SK-N-SH (cell line): Measurements from ENCODE around the gene MAD2L2. TPM values are rescaled to one million over a fixed set of nuclear protein-coding genes. Genes with fewer than 3 reads are reported as not detected.

Experiments
- CTCF ChIA-PET: fragments of 300-600, 350-600 bp; formaldehyde crosslinking; extraction: SDS; loops from one replicate; lab custom pipeline; 2021; lab: Yijun Ruan, JAX
- POLR2A ChIA-PET: fragments of 350-600 bp; sonication (Branson Sonifier 250); formaldehyde crosslinking; extraction: SDS; loops from one replicate; lab custom pipeline; 2020; ENCODE audit warnings: antibody characterized with exemption, inconsistent platforms; lab: Yijun Ruan, JAX
- DNase-seq: peaks from one replicate; pipeline ENCODE4 v3.0.0; 2012
- H2AFZ ChIP-seq: fragments of 200-600 bp; sonication (generic); 2 replicates; pipeline ENCODE4 v1.8.1; 2016; ENCODE audit warnings: antibody characterized with exemption, mild to moderate bottlenecking, low read depth
- H3F3A ChIP-seq: fragments of 200-600 bp; sonication (generic); replicated peaks from 2 replicates; pipeline ENCODE3; 2016; ENCODE audit warnings: antibody characterized with exemption, mild to moderate bottlenecking; ENCODE audit not compliant: insufficient read depth
- H3K27ac ChIP-seq, 2 experiments: fragments of 200-500 bp in 1 of 2; fragments of 200-600 bp in 1 of 2; sonication (Bioruptor generic) in 1 of 2; sonication (generic), shearing (Covaris generic) in 1 of 2; 2 replicates each; pipeline versions ENCODE4 v1.5.1 to v1.6.1; 2014 to 2016; ENCODE audit warnings: low read depth in 2 of 2, inconsistent platforms in 1 of 2, low read length in 1 of 2, mild to moderate bottlenecking in 1 of 2, mixed read lengths in 1 of 2
- H3K27me3 ChIP-seq: fragments of 200-600 bp; sonication (generic), shearing (Covaris generic); 2 replicates; pipeline ENCODE4 v1.6.1; 2016; ENCODE audit warnings: mixed run types; ENCODE audit not compliant: insufficient read depth
- H3K36me3 ChIP-seq, 2 experiments: fragments of 200-500 bp in 1 of 2; fragments of 200-600 bp in 1 of 2; sonication (Bioruptor generic) in 1 of 2; sonication (generic) in 1 of 2; replicated peaks in 1 of 2; 2 replicates each; pipeline versions ENCODE3 to v1.5.1; 2014 to 2016; ENCODE audit warnings: low read length in 1 of 2, mild to moderate bottlenecking in 1 of 2; ENCODE audit not compliant: insufficient read depth in 2 of 2, control insufficient read depth in 1 of 2
- H3K4me1 ChIP-seq, 2 experiments: fragments of 200-500 bp in 1 of 2; fragments of 200-600 bp in 1 of 2; sonication (Bioruptor generic) in 1 of 2; sonication (generic), shearing (Covaris generic) in 1 of 2; 2 replicates each; pipeline versions ENCODE4 v1.5.1 to v1.6.1; 2014 to 2016; ENCODE audit warnings: low read depth in 1 of 2, low read length in 1 of 2, mixed run types in 1 of 2; ENCODE audit not compliant: insufficient read depth in 2 of 2, control insufficient read depth in 1 of 2
- H3K4me2 ChIP-seq: fragments of 200-600 bp; sonication (generic), shearing (Covaris generic); 2 replicates; pipeline ENCODE4 v1.6.1; 2017; ENCODE audit warnings: mixed run types
- H3K4me3 ChIP-seq, 2 experiments: fragments of 200-500 bp in 1 of 2; fragments of 200-600 bp in 1 of 2; sonication (Bioruptor generic) in 1 of 2; sonication (generic), shearing (Covaris generic) in 1 of 2; 2 replicates each; pipeline versions ENCODE4 v1.5.1 to v1.8.1; 2014 to 2016; ENCODE audit warnings: low read depth in 2 of 2, inconsistent platforms in 1 of 2, low read length in 1 of 2, mild to moderate bottlenecking in 1 of 2, mixed read lengths in 1 of 2, moderate library complexity in 1 of 2
- H3K79me2 ChIP-seq: fragments of 200-600 bp; sonication (generic); 2 replicates; pipeline ENCODE4 v1.8.1; 2017; ENCODE audit warnings: mild to moderate bottlenecking; ENCODE audit not compliant: insufficient read depth
- H3K9ac ChIP-seq: fragments of 200-600 bp; sonication (generic); 2 replicates; pipeline ENCODE4 v1.6.1; 2017; ENCODE audit warnings: mixed run types
- H3K9me2 ChIP-seq: fragments of 200-600 bp; sonication (generic); 2 replicates; pipeline ENCODE4 v1.6.1; 2017; ENCODE audit warnings: mixed run types
- H3K9me3 ChIP-seq: fragments of 200-600 bp; sonication (generic); 2 replicates; pipeline ENCODE4 v1.6.1; 2017; ENCODE audit warnings: mixed run types, mild to moderate bottlenecking, moderate library complexity
- H4K20me1 ChIP-seq: fragments of 200-600 bp; sonication (generic); 2 replicates; pipeline ENCODE4 v1.6.1; 2017; ENCODE audit warnings: mild to moderate bottlenecking, mixed run types; ENCODE audit not compliant: insufficient read depth
- EP300 ChIP-seq, 2 experiments: IDR thresholded peaks; 2 replicates each; pipeline versions ENCODE4 v1.4.0 to v1.6.1; 2012; ENCODE audit warnings: borderline replicate concordance in 1 of 2, low read depth in 1 of 2, low read length in 1 of 2
- EZH2phosphoT487 ChIP-seq: fragments of 200-600 bp; sonication (generic); IDR thresholded peaks from 2 replicates; pipeline ENCODE4 v1.6.1; 2017; ENCODE audit warnings: low read depth, mixed run types, mild to moderate bottlenecking, antibody characterized with exemption, moderate library complexity, borderline replicate concordance
- FOXM1 ChIP-seq: IDR thresholded peaks from 2 replicates; pipeline ENCODE4 v1.4.0; 2012; ENCODE audit warnings: low read depth, mild to moderate bottlenecking
- GABPA ChIP-seq: IDR thresholded peaks from 2 replicates; pipeline ENCODE4 v1.4.0; 2012; ENCODE audit warnings: low read depth, mild to moderate bottlenecking
- GATA2 ChIP-seq: sonication (generic); formaldehyde crosslinking; IDR thresholded peaks from 2 replicates; pipeline ENCODE4 v1.5.0; 2020; ENCODE audit warnings: mild to moderate bottlenecking, missing genetic modification reagents
- NFIC ChIP-seq: IDR thresholded peaks from 2 replicates; pipeline ENCODE4 v1.4.0; 2012; ENCODE audit warnings: borderline replicate concordance
- RAD21 ChIP-seq: IDR thresholded peaks from 2 replicates; pipeline ENCODE4 v1.6.1; 2012; ENCODE audit warnings: mild to moderate bottlenecking, low read length
- RXRA ChIP-seq: IDR thresholded peaks from 2 replicates; pipeline ENCODE4 v1.4.0; 2012; ENCODE audit warnings: low read depth, mild to moderate bottlenecking, borderline replicate concordance
- YY1 ChIP-seq: IDR thresholded peaks from 2 replicates; pipeline ENCODE4 v1.4.0; 2012; ENCODE audit warnings: low read depth, mild to moderate bottlenecking
- WGBS: methylation state at CpG from one replicate; pipeline ENCODE4 v1.1.6; 2017; ENCODE audit warnings: low lambda C conversion rate; 5-methylcytosine and 5-hydroxymethylcytosine counted together
- polyA plus RNA-seq, 3 experiments: library from polyadenylated mRNA; depleted of rRNA; stranded (reverse); fragments of >200 nt; gene quantifications; 2 replicates each; pipeline ENCODE4 v1.2.3, GENCODE V29; 2012
- TF ChIP-seq, protein P1 (sequence below): IDR thresholded peaks from 2 replicates; pipeline ENCODE4 v1.4.0; 2012; ENCODE audit warnings: low read depth, borderline replicate concordance
- TF ChIP-seq, protein P2 (sequence below): fragments of 150-350 bp; IDR thresholded peaks from 2 replicates; pipeline ENCODE4 v1.6.1; 2017; ENCODE audit warnings: antibody characterized with exemption, low read length, low read depth, borderline replicate concordance
- TF ChIP-seq, protein P3 (sequence below): fragments of 200-600 bp; sonication (generic); IDR thresholded peaks from 2 replicates; pipeline ENCODE4 v1.6.1; 2017; ENCODE audit warnings: antibody characterized with exemption, mild to moderate bottlenecking, moderate library complexity
- TF ChIP-seq, protein P4 (sequence below): IDR thresholded peaks from 2 replicates; pipeline ENCODE4 v1.4.0; 2012; ENCODE audit warnings: low read depth

The MAD2L2 gene
- polyA plus RNA-seq, 1 of the 3 experiments (the other 2 are of a cell fraction) = 94.0 TPM

DNA sequence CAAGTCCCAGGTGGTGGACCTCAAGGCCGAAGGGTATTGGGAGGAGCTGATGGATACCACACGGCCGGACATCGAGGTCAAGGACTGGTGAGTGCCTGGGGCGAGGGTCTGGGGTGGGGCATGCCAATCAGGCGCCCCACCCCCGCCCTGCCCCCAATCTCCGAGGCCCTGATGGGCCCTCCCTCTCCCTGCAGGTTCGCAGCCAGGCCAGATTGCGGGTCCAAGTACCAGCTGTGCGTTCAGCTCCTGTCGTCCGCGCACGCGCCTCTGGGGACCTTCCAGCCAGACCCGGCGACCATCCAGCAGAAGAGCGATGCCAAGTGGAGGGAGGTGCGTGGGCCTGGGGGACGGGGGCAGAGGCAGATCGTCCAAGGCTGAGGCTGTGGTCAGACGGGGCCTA is 22.4 kb downstream of the MAD2L2 start:
- no peak for DNase-seq
- Histone ChIP-seq H3K9ac (no peak overlapping the region), H2AFZ (no peak overlapping the region), H4K20me1 (no peaks in the 10 kb centered on the region), H3K27me3 (no peaks in the 10 kb centered on the region), H3F3A (no peaks in the 10 kb centered on the region), H3K4me2 (no peak overlapping the region), H3K9me2 (no peaks in the 10 kb centered on the region), H3K36me3 (peaks cover 3 to 10% of the 10 kb centered on the region in 2 experiments), H3K4me3 (no peak overlapping the region), H3K27ac (no peak overlapping the region), H3K4me1 (peaks cover 0 to 14% of the 10 kb centered on the region in 2 experiments; a peak in 1 of 4 replicates), H3K79me2 (peaks cover 6% of the 10 kb centered on the region; the same call in 1 of the 2 replicates), H3K9me3 (no peaks in the 10 kb centered on the region)
- no peak for TF ChIP-seq GABPA
- no peak for TF ChIP-seq YY1
- TF ChIP-seq FOXM1 = no peak
- TF ChIP-seq EP300 (IDR thresholded peaks at IDR 0.05; ENCODE audit: borderline replicate concordance in 1 of 2, low read depth in 1 of 2, low read length in 1 of 2) = no peak
- TF ChIP-seq EZH2phosphoT487 = no peak
- TF ChIP-seq, protein P1, sequence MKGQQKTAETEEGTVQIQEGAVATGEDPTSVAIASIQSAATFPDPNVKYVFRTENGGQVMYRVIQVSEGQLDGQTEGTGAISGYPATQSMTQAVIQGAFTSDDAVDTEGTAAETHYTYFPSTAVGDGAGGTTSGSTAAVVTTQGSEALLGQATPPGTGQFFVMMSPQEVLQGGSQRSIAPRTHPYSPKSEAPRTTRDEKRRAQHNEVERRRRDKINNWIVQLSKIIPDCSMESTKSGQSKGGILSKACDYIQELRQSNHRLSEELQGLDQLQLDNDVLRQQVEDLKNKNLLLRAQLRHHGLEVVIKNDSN = no peak
- TF ChIP-seq GATA2 (CRISPR knock-in tag) = no peak
- TF ChIP-seq, protein P2, sequence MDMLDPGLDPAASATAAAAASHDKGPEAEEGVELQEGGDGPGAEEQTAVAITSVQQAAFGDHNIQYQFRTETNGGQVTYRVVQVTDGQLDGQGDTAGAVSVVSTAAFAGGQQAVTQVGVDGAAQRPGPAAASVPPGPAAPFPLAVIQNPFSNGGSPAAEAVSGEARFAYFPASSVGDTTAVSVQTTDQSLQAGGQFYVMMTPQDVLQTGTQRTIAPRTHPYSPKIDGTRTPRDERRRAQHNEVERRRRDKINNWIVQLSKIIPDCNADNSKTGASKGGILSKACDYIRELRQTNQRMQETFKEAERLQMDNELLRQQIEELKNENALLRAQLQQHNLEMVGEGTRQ = no peak
- TF ChIP-seq, protein P3, sequence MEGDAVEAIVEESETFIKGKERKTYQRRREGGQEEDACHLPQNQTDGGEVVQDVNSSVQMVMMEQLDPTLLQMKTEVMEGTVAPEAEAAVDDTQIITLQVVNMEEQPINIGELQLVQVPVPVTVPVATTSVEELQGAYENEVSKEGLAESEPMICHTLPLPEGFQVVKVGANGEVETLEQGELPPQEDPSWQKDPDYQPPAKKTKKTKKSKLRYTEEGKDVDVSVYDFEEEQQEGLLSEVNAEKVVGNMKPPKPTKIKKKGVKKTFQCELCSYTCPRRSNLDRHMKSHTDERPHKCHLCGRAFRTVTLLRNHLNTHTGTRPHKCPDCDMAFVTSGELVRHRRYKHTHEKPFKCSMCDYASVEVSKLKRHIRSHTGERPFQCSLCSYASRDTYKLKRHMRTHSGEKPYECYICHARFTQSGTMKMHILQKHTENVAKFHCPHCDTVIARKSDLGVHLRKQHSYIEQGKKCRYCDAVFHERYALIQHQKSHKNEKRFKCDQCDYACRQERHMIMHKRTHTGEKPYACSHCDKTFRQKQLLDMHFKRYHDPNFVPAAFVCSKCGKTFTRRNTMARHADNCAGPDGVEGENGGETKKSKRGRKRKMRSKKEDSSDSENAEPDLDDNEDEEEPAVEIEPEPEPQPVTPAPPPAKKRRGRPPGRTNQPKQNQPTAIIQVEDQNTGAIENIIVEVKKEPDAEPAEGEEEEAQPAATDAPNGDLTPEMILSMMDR = no peak
- no peak for TF ChIP-seq RAD21
- no peak for TF ChIP-seq RXRA
- TF ChIP-seq, protein P4, sequence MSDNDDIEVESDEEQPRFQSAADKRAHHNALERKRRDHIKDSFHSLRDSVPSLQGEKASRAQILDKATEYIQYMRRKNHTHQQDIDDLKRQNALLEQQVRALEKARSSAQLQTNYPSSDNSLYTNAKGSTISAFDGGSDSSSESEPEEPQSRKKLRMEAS = no peak
- WGBS = 94% methylated on average over 16 of the region's 23 CpGs
- CTCF ChIA-PET = interaction anchor here (1.2 to 8.5 kb wide), 5 partner anchors 8 to 62 kb away, joined by 3 to 120 read pairs (median 4); no protein-coding TSS in a partner anchor
- POLR2A ChIA-PET = no interaction called here

DNA sequence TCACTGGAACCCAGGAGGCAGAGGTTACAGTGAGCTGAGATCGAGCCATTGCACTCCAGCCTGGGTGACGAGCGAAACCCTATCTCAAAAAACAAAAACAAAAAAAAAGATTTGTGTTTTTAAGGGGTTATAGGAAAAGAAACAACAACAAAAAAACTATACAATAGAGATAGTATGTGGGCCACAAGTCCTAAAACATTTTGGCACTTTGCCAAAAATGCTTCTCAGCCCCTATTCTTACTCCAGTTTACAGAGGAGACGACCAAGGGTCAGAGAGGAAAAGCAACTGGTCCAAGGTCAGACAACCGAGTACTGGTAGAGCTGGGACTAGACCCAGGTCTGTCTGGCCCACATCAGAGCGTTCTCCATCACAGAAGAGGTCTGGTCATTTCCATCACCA is 23.3 kb downstream of the MAD2L2 start:
- Histone ChIP-seq H3K27me3 (no peaks in the 10 kb centered on the region), H3K9ac (no peak overlapping the region), H3F3A (no peaks in the 10 kb centered on the region), H2AFZ (no peak overlapping the region), H3K79me2 (peaks cover 6% of the 10 kb centered on the region; the same call in 1 of the 2 replicates), H3K4me1 (peaks cover 0 to 15% of the 10 kb centered on the region in 2 experiments; a peak in 1 of 4 replicates), H3K4me2 (no peak overlapping the region), H3K9me3 (no peaks in the 10 kb centered on the region), H4K20me1 (no peaks in the 10 kb centered on the region), H3K27ac (no peak overlapping the region), H3K36me3 (peaks cover 3 to 10% of the 10 kb centered on the region in 2 experiments), H3K9me2 (no peaks in the 10 kb centered on the region), H3K4me3 (no peak overlapping the region)
- TF ChIP-seq NFIC = peak; percentile 58; the same call in 1 of the 2 replicates
- TF ChIP-seq, protein P2 = no peak
- 91% methylated on average over 6 of the region's 6 CpGs for WGBS
- CTCF ChIA-PET = interaction anchor here (1.6 kb wide), 1 partner anchor 12 kb away, joined by 4 read pairs; no protein-coding TSS in a partner anchor
- POLR2A ChIA-PET = no interaction called here
- DNase-seq = no peak
